HG03139 (cell line): ENCODE results near the gene SPOPL.

Experiments used
- ATAC-seq: cut with Tn5 transposase; IDR thresholded peaks from one replicate; pipeline ENCODE4 v1.9.1; 2021; ENCODE audit not compliant: unreplicated experiment

The SPOPL gene

DNA sequence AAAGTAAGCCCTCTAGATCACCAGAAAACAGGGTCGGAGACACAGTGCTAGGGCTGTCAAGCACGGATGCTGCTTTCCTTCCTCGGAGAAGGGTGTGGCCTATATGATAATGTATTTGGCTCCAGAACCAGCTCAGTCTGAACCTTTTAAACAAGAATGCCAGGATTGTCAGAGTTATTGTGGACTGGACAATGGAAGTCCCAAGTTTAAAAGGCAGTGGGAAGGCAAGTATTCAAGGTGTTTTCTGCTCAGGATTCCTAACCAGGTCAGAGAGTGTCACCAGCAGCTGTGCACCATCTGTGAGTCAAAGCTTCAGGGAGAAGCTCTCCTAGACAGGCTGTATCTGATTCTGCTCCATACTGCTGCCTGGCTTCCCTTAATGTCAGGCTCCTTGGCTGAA lies 94.8 kb downstream of the SPOPL start:
- no peak for ATAC-seq

DNA sequence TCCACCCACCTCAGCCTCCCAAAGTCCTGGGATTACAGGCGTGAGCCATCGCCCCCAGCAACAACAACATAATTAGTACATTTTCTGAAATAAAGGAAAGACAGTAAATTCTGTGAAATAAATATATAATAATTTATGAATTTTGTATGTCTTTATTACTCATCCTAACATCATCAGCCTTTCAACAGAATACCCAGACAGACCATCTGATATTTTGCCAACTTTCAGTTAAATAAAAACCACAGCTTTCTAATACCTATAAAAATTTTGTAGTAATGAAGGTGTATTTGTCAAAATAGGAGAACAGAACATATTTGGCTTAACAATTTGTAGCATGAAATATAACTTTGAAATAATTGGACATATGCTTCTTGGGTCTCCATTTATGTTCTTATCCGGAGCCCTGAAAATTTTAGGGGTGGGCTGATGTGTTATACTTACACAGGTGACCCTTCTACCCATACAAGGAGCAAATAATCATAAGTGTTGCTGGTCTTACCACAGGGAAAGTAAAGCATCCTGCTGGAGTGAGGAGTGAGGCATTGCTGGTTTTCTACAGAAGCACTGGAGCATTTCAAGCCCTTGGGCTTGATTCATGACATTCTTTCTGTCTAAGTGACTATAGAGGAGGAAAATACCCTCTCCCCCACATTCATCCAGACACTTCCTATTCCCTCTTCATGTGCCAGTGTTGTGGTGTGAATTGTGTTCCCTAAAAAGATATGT lies 99.3 kb downstream of the SPOPL start:
- ATAC-seq: no peak

DNA sequence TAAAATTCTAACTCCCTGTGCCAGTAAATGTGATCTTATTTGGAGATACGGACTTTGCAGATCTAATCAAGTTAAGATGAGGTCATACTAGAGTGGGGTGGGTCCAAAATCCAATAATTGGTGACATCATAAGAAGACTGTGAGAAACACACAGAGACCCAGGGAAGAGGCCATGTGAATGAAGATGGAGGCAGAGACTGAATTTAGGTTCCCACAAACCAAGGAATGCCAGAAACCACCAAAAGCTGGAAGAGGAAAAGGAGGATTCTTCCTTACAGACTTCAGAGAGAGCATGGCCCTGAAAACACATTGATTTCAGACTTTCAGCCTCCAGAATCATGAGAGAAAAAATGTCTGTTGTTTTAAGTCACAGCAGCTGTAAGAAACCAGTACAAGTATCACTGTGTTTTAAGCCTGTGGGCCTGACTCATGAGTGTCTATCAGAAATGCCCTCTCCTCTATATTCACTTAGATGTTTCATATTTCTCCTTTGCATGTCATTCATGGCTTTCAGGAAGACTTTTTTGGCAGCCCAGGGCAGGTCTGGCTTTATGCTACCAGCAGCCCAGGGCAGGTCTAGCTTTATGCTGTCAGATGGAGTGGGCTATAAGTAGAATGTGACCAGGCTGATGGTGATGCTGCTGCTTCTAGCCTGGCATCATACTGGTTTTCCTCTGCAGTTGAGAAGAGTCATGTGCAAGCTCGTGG lies 100.0 kb downstream of the SPOPL start:
- no peak for ATAC-seq

DNA sequence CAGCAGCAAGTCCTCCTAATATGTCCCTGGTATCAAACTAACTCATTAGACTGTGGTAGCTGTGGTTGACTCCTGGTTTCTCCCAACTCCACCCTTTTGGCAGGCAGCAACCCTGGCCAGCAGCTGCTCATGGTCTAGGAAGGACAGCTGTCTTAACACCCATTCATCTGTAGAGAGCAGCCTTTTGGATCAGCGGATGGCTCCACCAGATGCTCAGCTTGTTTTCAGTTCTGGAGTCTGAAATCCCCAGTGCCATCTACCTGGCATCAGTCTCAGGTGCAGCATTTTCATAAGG lies 100.5 kb downstream of the SPOPL start:
- ATAC-seq: no peak

DNA sequence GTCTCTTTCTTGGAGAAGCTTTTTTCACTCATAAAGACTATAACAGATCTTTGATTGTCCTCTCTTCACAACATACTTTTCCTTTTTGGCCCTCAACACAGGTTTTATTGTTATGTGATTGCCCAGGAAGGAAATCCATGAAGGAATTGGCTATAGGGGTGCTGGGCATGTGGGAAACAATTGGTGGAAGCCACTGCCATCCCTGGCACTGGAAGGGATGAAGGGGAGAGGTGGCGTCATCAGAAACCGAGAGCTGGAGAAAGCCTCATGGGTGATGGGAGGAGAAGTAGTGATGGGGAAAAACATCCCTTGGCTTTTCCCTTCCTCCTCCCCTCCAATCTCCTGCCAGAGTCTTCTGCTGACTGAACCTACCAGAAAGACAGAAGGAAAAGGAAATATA lies 106.2 kb downstream of the SPOPL start:
- no peak for ATAC-seq

DNA sequence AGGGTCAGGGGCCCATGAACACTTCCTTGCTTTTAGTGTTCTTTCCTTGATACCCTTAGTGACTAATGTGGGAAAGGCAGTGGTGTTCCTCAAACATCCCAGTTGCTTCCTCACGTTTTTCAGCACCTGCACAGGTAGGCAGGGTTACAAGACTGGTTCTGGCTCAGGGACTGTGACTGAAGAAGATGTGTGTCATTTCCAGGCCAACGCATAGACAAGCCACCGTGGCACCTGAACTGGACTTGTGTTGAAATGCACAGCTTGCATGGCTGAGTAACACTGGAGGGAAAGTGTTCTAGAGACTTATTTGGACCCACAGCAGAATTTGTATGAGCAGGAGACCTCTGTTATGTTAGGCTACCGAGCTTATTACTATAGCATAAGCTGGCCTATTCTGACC lies 107.9 kb downstream of the SPOPL start:
- no peak for ATAC-seq

DNA sequence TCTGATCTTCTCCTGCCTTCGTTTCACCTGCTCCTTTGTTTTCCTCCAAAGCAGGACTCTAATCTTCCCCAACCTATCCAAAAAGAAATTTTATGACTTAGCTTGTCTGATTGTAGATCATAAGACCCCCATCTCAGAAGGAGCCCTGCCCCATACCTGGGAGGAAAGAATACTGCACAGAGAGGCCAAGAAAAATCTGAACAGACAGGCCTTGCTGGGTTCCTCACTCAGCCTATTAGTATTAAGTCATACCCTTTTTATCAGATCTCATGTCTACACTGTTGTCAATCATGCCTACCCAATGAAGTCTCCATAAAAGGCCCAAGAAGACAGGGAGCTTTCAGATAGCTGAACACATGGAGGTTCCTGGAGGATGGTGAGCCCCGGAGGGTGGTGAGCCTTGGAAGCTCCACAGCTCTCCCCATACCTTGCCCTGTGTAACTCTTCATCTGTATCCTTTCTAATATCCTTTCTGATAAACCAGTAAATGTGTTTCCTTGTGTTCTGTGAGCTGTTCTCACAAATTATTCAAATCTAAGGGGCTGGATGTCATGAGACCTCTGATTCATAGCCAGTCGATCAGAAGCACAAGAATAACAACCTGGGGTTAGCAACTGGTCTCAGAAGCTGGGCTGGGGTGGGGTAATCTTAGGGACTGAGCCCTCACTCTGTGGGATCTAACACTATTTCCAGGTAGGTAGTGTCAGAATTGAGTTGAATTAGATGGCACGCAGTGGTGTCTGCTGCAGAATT lies 108.8 kb downstream of the SPOPL start:
- no peak for ATAC-seq

DNA sequence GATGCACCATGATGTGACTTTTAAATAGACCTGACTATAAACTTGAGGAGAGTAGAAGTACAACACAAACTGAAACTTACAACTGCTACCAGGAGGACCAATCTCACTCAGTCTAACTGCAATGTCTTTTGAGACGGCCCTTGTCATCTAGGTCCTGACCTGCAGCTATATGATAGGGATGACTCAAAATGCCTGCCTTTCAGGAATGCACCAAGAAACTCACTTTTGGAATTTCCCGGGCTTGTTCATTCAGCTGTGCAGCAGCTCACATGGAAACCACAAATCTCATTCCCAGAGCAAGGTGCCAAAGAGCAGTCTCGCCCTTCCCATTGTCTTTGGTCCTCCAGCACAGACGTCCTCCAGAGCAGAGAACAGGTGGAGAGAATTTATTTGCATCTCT lies 113.7 kb downstream of the SPOPL start:
- ATAC-seq: no peak

DNA sequence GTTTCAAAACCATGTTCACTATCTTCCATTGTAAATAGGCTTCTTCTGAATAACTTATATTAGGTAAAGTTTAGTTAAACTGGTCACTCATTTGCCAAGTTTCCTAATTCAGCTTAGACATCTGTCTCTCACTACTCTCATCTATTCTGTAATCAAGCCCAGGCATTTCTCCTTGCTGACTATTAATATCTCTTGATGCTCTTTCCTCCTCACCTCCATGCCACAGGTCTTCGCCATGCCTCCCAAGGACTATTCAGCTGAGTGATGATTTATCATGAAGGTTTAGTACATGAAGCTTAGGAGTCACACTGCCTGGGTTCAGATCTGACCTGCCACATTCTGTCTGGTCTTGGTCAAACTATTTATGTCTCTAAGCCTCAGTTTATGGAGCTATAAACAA lies 115.5 kb downstream of the SPOPL start:
- no peak for ATAC-seq

DNA sequence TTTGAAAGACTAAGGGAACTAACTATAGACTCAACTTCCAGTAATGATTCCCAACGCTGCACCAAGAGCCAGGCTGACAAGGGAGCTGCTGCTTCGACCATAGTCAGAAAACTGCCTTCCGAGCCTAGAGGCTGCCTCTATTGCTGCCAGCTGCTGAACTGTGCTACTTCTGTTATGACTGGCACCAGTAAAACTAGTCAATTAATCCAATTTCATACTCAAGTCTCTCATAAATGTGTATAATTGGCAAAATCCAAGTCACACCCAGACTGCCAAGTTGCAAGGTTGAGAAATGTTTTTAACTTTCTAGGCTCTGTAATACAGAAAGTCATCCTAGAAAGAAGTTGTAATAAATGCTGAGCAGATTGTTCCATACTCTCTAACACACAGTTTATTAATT lies 117.4 kb downstream of the SPOPL start:
- no peak for ATAC-seq

DNA sequence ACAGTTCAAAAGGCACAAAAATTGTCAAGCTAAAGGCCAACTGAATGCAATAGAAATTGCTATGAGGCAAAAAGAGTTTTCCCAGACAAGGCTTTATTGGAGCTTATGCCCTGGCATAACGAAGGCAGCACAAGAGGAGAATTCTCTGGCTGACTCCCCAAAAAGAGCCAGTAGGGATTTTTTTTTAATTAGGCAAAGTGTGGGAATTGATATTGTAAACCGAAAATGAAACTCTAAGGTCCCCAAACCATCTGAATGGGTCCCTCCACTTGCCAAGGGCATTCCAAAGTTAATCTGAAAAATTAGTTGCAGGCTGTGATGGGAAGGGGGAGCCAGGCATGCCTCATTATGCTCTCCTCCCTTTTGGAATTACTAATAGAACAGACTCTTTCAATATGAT lies 118.9 kb downstream of the SPOPL start:
- ATAC-seq: no peak

DNA sequence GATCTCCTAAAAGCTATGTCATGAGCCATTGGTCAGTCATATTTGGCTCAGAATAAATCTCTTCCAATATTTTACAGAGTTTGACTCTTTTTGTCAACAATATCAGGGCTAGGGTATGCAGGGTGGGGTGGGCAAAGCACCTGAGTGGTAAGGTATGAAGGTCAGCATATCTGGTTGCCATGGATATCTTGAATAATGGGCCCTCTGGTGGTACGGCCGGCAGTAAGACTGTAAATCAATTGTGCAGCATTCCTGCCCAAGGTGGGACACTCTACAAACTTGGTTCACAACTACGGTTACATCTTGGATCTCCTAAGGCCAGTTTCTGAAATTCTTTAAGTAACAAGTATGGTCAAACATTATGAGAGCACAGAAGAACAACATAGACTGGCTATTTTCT lies 119.6 kb downstream of the SPOPL start:
- no peak for ATAC-seq

DNA sequence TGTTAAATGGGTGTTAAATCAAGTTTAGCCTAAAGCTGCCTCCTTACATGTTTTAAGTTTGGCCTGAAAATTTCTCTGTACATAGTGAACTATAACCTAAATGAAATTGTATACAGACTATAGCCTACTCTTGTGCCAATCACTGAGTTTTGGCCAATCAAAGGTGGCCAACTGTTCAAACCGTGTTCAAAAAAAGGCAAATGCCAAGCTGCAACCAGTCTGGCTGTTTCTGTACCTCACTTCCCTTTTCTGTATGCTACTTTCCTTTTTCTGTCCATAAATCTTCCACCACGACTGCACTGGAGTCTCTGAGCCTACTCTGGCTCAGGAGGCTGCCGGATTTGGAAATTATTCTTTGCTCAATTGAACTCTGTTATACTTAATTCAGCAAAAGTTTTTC lies 121.0 kb downstream of the SPOPL start:
- no peak for ATAC-seq
